HEK293 (cell line): ENCODE data around the gene SCYGR1.

Source experiments
- CTCF ChIP-seq: fragments of 450-650 bp; formaldehyde crosslinking; IDR thresholded peaks from 2 replicates; pipeline ENCODE4 v1.5.1; 2016; ENCODE audit warnings: missing biosample characterization, missing genetic modification characterization
- ELK4 ChIP-seq: IDR thresholded peaks from 2 replicates; pipeline ENCODE4 v1.6.1; 2011; ENCODE audit warnings: mild to moderate bottlenecking, low read depth, low read length, borderline replicate concordance
- KLF1 ChIP-seq: fragments of 450-650 bp; formaldehyde crosslinking; IDR thresholded peaks from 2 replicates; pipeline ENCODE4 v1.5.1; 2016; ENCODE audit warnings: missing biosample characterization, missing genetic modification characterization
- YY1 ChIP-seq: fragments of 450-650 bp; formaldehyde crosslinking; IDR thresholded peaks from 2 replicates; pipeline ENCODE4 v1.5.1; 2018; ENCODE audit warnings: missing biosample characterization, missing genetic modification characterization
- ZBTB10 ChIP-seq: fragments of 450-650 bp; formaldehyde crosslinking; IDR thresholded peaks from 2 replicates; pipeline ENCODE4 v1.5.1; 2016; ENCODE audit warnings: missing biosample characterization, missing genetic modification characterization
- ZBTB7A ChIP-seq: fragments of 450-650 bp; formaldehyde crosslinking; IDR thresholded peaks from 2 replicates; pipeline ENCODE4 v1.5.1; 2016; ENCODE audit warnings: low read depth, missing biosample characterization, missing genetic modification characterization
- ZNF133 ChIP-seq: fragments of 450-650 bp; formaldehyde crosslinking; IDR thresholded peaks from 2 replicates; pipeline ENCODE4 v1.5.1; 2016; ENCODE audit warnings: missing biosample characterization, missing genetic modification characterization
- ZNF18 ChIP-seq: fragments of 450-650 bp; formaldehyde crosslinking; IDR thresholded peaks from 2 replicates; pipeline ENCODE4 v1.5.1; 2016; ENCODE audit warnings: missing biosample characterization, missing genetic modification characterization
- ZNF280D ChIP-seq: fragments of 450-650 bp; formaldehyde crosslinking; IDR thresholded peaks from 2 replicates; pipeline ENCODE4 v1.5.1; 2016; ENCODE audit warnings: missing biosample characterization, missing genetic modification characterization
- ZNF433 ChIP-seq: fragments of 450-650 bp; formaldehyde crosslinking; IDR thresholded peaks from 2 replicates; pipeline ENCODE4 v1.5.1; 2016; ENCODE audit warnings: missing biosample characterization, missing genetic modification characterization, low read depth
- ZNF610 ChIP-seq: fragments of 450-650 bp; formaldehyde crosslinking; IDR thresholded peaks from 2 replicates; pipeline ENCODE4 v1.5.1; 2016; ENCODE audit warnings: missing biosample characterization, missing genetic modification characterization, borderline replicate concordance
- ZNF623 ChIP-seq: fragments of 450-650 bp; formaldehyde crosslinking; IDR thresholded peaks from 2 replicates; pipeline ENCODE4 v1.5.1; 2016; ENCODE audit warnings: missing biosample characterization, missing genetic modification characterization
- ZNF747 ChIP-seq: fragments of 450-650 bp; formaldehyde crosslinking; IDR thresholded peaks from 2 replicates; pipeline ENCODE4 v1.5.1; 2016; ENCODE audit warnings: missing biosample characterization, missing genetic modification characterization
- ZSCAN4 ChIP-seq: fragments of 450-650 bp; formaldehyde crosslinking; IDR thresholded peaks from 2 replicates; pipeline ENCODE4 v1.5.1; 2017; ENCODE audit warnings: missing biosample characterization, missing genetic modification characterization

- no peak for TF ChIP-seq ZNF623 (tag by site-specific recombination)
- no peak for TF ChIP-seq CTCF (tag by site-specific recombination)
- TF ChIP-seq ZNF280D: no peak
- no peak for TF ChIP-seq ZNF610 (tag by site-specific recombination)
- TF ChIP-seq YY1 (tag by site-specific recombination): no peak
- no peak for TF ChIP-seq ZNF18
- TF ChIP-seq KLF1: no peak
- no peak for TF ChIP-seq ELK4
- TF ChIP-seq ZBTB10: no peak
- TF ChIP-seq ZBTB7A (tag by site-specific recombination): no peak
- TF ChIP-seq ZNF133: no peak
- no peak for TF ChIP-seq ZNF433
- no peak for TF ChIP-seq ZSCAN4 (tag by site-specific recombination)
- no peak for TF ChIP-seq ZNF747 (tag by site-specific recombination)
These were observed 32.6 kb upstream of the SCYGR1 start for GRCh38 chr2:227420087-227421052.
